ENCODE data around the gene MAD2L2.

MAD2L2 gene

DNA sequence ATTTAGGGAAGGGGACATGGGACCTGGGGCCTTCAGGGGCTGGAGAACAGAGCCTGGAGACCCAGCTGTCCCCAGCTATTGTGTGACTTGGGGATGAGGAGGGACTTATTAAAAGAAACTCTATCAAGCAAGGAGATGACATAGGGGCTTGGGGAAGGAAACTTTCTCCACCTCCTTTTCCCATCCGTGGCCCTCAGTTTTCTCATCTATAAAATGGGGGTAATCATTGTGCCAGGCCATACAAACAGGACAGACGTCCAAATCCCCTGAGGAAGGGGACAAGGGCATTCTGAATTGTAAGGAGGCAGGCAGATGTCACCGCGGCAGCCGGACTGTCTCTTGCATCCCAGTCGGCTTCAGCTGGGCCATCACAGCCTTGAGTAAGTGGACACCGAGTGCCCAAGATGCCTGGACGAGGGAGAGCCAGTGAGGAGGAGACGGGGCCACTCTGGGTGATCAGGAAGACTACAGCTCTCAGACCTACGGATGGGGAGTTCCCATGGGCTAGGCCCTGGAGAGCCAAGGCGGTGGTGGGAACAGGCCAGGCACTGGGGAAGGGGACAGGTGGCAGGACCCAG lies 28.7 kb downstream of the MAD2L2 start:
- DNase-seq, result no peak

- DNase-seq, result no peak
Measured at GRCh38 chr1:11651017-11651416, 29.9 kb downstream of the MAD2L2 start.

GRCh38 chr1:11650331-11650991 lies 30.5 kb downstream of the MAD2L2 start:
- peak; percentile 21 for DNase-seq

GRCh38 chr1:11649624-11650330 lies 31.2 kb downstream of the MAD2L2 start:
- DNase-seq, result no peak

- no peak for DNase-seq
Measured at GRCh38 chr1:11649237-11649623, 31.7 kb downstream of the MAD2L2 start.

DNA sequence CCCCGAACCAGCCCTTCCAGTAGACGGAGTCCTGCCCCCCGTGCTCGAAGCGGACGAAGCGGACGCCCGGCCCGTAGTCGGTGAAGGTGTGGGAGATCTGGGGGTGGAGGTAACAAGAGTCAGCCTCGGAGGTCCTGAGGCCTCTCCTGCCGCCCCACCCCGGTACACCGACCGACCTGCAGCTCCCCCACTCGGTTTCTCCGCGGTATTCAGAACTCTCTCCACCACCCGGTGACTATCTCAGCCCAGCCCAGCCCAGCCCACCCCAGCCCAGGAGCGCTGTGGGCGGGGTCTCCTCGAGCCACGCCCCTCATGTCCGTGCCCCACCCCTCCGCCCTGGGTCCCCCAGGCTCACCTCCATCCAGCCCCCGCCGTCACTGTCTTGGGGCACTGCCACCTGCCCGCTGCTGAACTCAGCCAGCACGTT lies 32.2 kb downstream of the MAD2L2 start:
- no peak for DNase-seq

- no peak for DNase-seq
Measured at GRCh38 chr1:11648039-11648438, 32.9 kb downstream of the MAD2L2 start.

DNA sequence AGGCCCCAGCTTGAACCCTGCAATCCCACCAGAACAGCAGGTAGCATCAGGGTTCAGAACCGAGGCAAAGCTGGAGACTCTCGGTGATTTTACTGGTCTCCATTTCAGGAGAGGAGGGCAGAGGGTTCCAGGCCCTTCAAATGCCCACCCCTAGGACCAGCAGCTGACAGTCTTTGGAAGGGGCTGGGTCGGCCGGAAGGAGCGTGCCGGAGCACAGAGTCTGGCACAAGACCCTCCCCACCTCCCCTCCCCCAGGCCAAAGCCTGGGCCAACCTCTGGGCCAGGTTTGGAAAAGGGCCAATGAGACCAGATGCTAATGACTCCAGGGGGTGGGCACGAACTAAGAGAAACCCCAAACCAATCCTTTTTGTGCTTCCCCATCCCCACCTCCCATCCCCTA lies 33.6 kb downstream of the MAD2L2 start:
- no peak for DNase-seq

DNA sequence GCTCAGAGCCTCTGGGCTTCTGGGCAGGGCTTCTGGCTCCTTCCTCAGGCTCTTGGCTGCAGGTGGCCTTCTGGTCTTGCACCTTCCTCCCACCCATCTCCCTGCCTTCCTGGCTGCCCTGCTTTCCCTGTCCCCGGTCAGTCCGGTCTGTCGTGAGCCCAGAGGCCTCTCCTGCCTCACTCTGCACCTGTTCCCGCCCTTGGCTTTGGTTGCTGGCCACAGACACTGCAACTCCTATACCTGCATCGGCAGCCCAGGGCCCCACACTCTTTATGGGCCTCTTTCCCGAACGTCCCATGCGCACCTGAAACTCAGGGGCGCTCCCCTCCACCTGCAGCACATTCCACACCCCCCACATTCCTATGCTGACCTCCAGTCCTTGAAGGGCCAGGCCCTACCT lies 34.6 kb downstream of the MAD2L2 start:
- DNase-seq, result no peak

- DNase-seq, result peak; percentile 32
Measured at GRCh38 chr1:11645670-11646265, 35.2 kb downstream of the MAD2L2 start.

- DNase-seq, result no peak
Measured at GRCh38 chr1:11645270-11645669, 35.7 kb downstream of the MAD2L2 start.

DNA sequence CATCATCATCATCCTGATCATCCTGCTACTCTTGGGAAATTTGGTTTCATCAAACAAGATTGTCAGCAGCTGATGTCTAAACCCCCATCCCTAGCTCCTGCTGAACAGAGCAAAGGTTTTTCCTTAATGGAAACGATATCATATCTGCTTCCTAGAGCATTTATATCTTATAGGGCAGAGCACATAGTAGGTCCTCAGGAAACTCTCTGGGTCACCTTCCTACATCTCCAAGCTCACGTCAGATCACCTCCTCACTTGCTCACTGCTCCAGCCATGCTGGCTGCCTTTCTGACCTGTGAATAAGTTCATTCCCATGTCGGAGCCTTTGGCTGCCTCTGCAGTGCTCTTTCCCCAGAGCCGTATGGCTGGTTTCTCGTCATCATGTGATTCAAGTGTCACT lies 37.2 kb downstream of the MAD2L2 start:
- DNase-seq, result no peak

DNA sequence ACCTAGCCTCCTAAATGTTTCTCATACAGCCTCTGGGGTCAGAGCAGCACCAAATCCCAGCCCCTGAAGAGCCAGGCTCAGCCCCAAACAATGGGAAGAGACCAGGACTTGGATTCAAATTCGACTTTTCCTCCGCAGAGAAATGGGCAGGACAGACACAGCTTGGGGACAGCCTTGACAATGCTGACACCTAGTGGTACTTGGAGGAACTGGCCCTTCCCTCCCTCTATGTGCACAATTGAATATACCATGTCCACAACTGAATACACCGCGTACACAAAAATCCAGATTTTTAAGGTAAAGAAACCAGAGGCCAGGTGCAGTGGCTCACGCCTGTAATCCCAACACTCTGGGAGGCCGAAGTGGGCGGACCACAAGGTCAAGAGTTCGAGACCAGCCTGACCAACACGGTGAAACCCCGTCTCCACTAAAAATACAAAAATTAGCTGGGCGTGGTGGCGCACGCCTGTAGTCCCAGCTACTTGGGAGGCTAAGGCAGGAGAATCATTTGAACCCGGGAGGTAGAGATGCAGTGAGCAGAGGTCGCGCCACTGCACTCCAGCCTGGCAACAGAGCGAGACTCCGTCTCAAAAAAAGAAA lies 38.4 kb downstream of the MAD2L2 start:
- peak; percentile 49 for DNase-seq

DNA sequence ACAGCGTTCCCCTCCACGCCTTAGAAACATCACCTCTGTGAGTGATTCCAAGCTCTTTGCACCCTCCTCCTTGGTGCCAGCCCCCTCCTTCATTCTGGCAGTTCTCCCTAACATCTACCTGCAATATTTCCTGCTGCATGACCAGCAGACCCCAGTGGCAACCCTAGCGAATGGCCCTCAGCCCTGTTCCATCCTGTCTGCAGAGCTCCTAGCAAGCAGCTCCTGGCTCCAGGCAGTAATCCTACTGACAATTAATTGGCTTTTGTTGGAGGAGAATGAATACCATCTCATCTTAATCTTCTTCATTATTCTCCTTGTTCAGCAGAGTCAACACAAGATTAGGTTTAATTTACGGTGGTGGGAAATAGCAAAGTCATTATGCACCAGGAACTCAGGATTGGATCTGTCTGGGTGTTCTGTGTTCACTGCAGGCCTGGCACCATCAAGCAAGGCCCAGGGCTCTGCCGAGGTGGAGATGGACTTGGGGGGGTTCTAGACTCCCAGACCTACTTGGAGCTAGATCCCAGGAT lies 39.1 kb downstream of the MAD2L2 start:
- no peak for DNase-seq

DNA sequence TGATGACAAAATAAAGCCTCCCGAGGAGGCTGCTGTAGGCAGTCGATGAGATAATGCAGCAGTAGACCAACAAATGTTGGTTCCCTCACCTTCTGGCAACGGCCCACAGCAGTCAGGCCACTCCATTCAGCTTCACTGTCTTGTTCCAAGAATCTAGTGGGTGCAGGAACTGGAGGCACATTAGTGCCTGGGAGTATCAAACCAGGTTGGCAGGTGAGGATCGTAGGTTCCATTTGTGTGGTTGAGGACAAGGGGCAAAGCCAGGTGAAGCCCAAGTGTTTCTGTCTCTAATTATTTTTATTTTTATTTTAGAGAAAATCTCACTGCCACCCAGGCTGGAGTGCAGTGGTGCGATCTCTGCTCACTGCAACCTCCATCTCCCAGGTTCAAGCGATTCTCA lies 40.0 kb downstream of the MAD2L2 start:
- DNase-seq, result no peak

DNA sequence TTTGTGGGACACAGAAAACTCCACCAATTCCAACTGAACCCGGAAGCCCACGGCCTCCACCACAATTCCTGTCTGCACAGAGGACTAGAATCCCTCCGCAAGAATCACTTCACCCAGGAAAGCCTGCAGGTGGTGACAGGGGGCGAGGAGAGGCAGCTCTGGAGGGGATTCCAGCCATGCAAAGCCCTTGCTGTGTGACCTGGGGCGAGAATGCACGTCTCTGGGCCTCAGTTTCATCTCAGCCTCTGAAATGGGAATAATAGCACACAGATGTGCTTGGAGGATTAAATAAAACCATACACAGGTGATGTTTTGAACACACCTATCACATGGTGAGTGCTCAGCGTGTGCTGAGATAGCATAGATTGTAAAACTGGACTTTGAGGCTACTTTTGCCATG lies 40.8 kb downstream of the MAD2L2 start:
- DNase-seq, result no peak

DNA sequence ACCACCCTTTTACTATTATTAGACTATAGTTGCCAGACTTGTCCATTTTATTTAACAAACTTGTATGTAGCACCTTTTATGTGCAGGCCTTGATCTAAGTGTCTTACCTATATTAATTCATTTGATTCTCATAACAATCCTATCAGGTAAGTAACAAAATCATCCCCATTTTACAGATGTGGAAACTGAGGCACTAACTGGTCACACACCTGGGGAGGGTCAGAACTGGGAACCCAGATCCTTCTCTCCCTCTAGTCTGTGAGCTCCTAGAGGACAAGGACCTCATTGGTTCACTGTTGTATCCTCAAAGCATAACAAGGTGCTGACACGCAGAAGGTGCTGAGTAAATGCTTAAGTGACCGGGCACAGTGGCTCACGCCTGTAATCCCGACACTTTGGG lies 41.6 kb downstream of the MAD2L2 start:
- no peak for DNase-seq

GRCh38 chr1:11638121-11638520 lies 42.8 kb downstream of the MAD2L2 start:
- no peak for DNase-seq

- no peak for DNase-seq
Measured at GRCh38 chr1:11634365-11635192, 46.4 kb downstream of the MAD2L2 start.

- no peak for DNase-seq
Measured at GRCh38 chr1:11629184-11630016, 51.5 kb downstream of the MAD2L2 start.

DNA sequence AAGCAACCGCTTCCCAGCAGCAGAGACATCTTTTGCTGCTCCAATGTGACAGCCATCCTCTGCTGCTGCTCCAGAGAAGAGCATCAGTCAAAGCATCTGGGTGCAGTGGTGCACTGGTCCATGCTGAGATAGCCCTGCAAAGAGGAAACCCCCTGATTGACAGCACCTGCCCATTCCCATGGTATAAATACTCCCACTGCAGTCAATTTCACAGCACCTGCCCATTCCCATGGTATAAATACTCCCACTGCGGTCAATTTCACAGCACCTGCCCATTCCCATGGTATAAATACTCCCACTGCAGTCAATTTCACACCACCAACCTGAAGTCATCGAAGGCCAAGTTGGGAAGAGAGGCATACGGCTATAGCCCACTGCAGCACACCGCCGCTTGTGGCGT lies 52.2 kb downstream of the MAD2L2 start:
- no peak for DNase-seq

- DNase-seq, result no peak
Measured at GRCh38 chr1:11626551-11626950, 54.4 kb downstream of the MAD2L2 start.

Data from NCI-H2029 treated with DMSO at 0.1 percent for 48 hours (cell line).